ENCODE results near the gene SBF2. TPM values are rescaled to one million over a fixed set of nuclear protein-coding genes. Genes with fewer than 3 reads are reported as not detected.

SBF2 gene
- total and polyA plus RNA-seq, 2 donors (not counting 3 experiments of a cell fraction or from before 2014, with no cell fraction given) = 15.4 to 42.4 TPM

DNA sequence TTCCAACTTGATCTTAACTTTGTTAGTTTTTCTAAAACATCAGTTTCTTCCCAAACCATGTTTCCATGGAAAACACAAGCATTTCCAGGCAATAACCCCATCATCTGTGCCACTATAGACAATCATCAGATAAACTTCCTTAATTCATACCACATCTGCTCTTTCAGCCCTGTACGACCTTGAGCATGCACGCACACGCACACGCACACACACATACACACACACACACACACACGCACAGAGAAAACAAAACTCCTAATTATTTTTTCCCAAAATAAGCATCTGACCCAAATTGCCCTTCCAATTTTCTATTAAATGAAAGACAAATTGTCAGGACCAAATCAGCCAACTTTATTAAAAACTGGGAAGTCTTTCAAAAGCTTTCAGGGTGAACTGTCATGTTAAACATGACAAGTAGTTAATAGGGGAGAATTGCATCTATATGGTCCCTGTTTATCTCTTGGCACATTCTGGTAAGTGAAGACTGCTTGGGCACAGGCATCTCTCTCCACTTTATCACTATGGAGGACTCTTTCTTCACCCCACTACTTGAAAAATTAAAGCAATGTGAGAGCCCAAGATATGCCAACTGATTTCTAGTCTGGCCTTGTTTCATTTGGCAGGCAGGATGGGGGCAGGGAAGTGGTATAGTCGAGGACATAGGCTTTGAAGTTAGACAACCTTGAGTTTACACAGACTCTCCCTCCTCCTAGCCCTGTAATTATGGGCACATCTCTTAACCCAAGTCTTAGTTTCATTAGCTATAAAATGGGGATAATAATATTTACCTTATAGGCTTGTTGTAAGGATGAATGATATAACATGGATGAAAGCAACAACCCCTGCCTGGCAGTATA lies 25.9 kb upstream of the SBF2 start:
- TF ChIP-seq POLR2A (IDR thresholded peaks at IDR 0.05; ENCODE audit: low read depth, low read length) (no peak), FOS (IDR thresholded peaks at IDR 0.05; ENCODE audit: borderline replicate concordance, insufficient read depth, low read length) (no peak), POLR2AphosphoS5 (IDR thresholded peaks at IDR 0.05; ENCODE audit: insufficient read depth, low read depth, low read length) (no peak), EZH2 (IDR thresholded peaks at IDR 0.05; ENCODE audit: borderline replicate concordance, low read depth, low read length, severe bottlenecking) (no peak)
- TF ChIP-seq, protein P1, sequence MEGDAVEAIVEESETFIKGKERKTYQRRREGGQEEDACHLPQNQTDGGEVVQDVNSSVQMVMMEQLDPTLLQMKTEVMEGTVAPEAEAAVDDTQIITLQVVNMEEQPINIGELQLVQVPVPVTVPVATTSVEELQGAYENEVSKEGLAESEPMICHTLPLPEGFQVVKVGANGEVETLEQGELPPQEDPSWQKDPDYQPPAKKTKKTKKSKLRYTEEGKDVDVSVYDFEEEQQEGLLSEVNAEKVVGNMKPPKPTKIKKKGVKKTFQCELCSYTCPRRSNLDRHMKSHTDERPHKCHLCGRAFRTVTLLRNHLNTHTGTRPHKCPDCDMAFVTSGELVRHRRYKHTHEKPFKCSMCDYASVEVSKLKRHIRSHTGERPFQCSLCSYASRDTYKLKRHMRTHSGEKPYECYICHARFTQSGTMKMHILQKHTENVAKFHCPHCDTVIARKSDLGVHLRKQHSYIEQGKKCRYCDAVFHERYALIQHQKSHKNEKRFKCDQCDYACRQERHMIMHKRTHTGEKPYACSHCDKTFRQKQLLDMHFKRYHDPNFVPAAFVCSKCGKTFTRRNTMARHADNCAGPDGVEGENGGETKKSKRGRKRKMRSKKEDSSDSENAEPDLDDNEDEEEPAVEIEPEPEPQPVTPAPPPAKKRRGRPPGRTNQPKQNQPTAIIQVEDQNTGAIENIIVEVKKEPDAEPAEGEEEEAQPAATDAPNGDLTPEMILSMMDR (IDR thresholded peaks at IDR 0.05; ENCODE audit: extremely low read depth in 1 of 2, insufficient read depth in 1 of 2, low read depth in 1 of 2, low read length in 2 of 2) = no peak
- TF ChIP-seq, protein P2, sequence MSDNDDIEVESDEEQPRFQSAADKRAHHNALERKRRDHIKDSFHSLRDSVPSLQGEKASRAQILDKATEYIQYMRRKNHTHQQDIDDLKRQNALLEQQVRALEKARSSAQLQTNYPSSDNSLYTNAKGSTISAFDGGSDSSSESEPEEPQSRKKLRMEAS (IDR thresholded peaks at IDR 0.05; ENCODE audit: insufficient read depth, insufficient read length) = no peak
- dilution Hi-C loops (cut with MboI; ENCODE audit: extremely low pct_ligation_motif_present, low sequenced_read_pairs) (no loop called here), intact Hi-C loops (cut with micrococcal nuclease) (loop anchor here (5.0 to 10.0 kb wide), 3 partner anchors 337 to 1305 kb away; no protein-coding TSS in a partner anchor)
- DNase-seq (ENCODE audit: low read depth, low spot score) = no peak
- no peak overlapping the region for H2AFZ ChIP-seq (ENCODE audit: low read depth, low read length)
- H3K9ac ChIP-seq (replicated peaks; ENCODE audit: extremely low read depth, insufficient read depth, low read length) = no peak overlapping the region
- no peak overlapping the region for H3K27ac ChIP-seq (ENCODE audit: insufficient read depth, low read depth, low read length)
- no TSS peak for BruUV-seq (replicated peaks)
- ChIA-PET POLR2A (interaction anchor here (1.6 kb wide), 1 partner anchor 15 kb away, joined by 7 read pairs; the partner anchor contains the start of gene ADM), CTCF (interaction anchor here (1.0 kb wide), 1 partner anchor 16 kb away, joined by 3 read pairs; no protein-coding TSS in a partner anchor)
- FAIRE-seq = no peak
- no peak overlapping the region for H3K4me3 ChIP-seq (replicated peaks in 1 of 3; ENCODE audit: insufficient read depth in 1 of 3, low read depth in 1 of 3, low read length in 3 of 3)
- no peaks in the 10 kb centered on the region for H4K20me1 ChIP-seq (replicated peaks; ENCODE audit: control insufficient read depth, extremely low read depth, insufficient read depth, low read length)
- H3K4me1 ChIP-seq (ENCODE audit: control insufficient read depth, extremely low read depth, insufficient read depth, low read length) = peaks cover 25% of the 10 kb centered on the region
- no peaks in the 10 kb centered on the region for H3K9me3 ChIP-seq (replicated peaks; ENCODE audit: control insufficient read depth, insufficient read depth, low read length)
- H3K79me2 ChIP-seq (ENCODE audit: control insufficient read depth, insufficient read depth, low read length) = no peaks in the 10 kb centered on the region
- no peak overlapping the region for H3K4me2 ChIP-seq (ENCODE audit: insufficient read depth, low read length)
- no peaks in the 10 kb centered on the region for H3K36me3 ChIP-seq (ENCODE audit: control insufficient read depth in 2 of 2, extremely low read depth in 1 of 2, insufficient read depth in 2 of 2, low read length in 2 of 2)
- no peaks in the 10 kb centered on the region for H3K27me3 ChIP-seq (ENCODE audit: control insufficient read depth in 2 of 2, insufficient read depth in 2 of 2, low read length in 2 of 2)
- H3K9me1 ChIP-seq (replicated peaks; ENCODE audit: control insufficient read depth, extremely low read depth, insufficient read depth, low read length) = no peaks in the 10 kb centered on the region
